GM12874 (cell line): ENCODE data around the gene MCF2L.

Source experiments
- TF ChIP-seq, protein P1 (sequence below): IDR thresholded peaks from 2 replicates; pipeline ENCODE4 v1.5.1; 2011; ENCODE audit warnings: low read depth, mild to moderate bottlenecking, control low read depth, low read length, moderate library complexity; ENCODE audit not compliant: insufficient read depth

Gene MCF2L

DNA sequence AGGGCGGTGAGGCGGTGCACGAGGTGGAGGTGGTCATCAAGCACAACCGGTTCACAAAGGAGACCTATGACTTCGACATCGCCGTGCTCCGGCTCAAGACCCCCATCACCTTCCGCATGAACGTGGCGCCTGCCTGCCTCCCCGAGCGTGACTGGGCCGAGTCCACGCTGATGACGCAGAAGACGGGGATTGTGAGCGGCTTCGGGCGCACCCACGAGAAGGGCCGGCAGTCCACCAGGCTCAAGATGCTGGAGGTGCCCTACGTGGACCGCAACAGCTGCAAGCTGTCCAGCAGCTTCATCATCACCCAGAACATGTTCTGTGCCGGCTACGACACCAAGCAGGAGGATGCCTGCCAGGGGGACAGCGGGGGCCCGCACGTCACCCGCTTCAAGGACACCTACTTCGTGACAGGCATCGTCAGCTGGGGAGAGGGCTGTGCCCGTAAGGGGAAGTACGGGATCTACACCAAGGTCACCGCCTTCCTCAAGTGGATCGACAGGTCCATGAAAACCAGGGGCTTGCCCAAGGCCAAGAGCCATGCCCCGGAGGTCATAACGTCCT, 180.0 kb downstream of the MCF2L start:
- TF ChIP-seq, protein P1, sequence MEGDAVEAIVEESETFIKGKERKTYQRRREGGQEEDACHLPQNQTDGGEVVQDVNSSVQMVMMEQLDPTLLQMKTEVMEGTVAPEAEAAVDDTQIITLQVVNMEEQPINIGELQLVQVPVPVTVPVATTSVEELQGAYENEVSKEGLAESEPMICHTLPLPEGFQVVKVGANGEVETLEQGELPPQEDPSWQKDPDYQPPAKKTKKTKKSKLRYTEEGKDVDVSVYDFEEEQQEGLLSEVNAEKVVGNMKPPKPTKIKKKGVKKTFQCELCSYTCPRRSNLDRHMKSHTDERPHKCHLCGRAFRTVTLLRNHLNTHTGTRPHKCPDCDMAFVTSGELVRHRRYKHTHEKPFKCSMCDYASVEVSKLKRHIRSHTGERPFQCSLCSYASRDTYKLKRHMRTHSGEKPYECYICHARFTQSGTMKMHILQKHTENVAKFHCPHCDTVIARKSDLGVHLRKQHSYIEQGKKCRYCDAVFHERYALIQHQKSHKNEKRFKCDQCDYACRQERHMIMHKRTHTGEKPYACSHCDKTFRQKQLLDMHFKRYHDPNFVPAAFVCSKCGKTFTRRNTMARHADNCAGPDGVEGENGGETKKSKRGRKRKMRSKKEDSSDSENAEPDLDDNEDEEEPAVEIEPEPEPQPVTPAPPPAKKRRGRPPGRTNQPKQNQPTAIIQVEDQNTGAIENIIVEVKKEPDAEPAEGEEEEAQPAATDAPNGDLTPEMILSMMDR: no peak
